Brain microvascular endothelial cell (primary cell): ENCODE results near the gene SNX21.
"Not testable (repeated sequence)": the region's sequence is repeated elsewhere in the genome, so short reads cannot be mapped to it uniquely, and the experiment has no call there.

ENCODE experiments used
- DNase-seq: peaks from one replicate; pipeline ENCODE4 v3.0.0-alpha.2; 2020
- H3K27ac ChIP-seq: fragments of 250-450 bp; sonication (Bioruptor Pico); 2 replicates; pipeline ENCODE4 v1.5.1; 2020; ENCODE audit warnings: mild to moderate bottlenecking, moderate library complexity
- H3K27me3 ChIP-seq: fragments of 250-450 bp; sonication (Bioruptor Pico); replicated peaks from 2 replicates; pipeline ENCODE4 v1.5.1; 2020; ENCODE audit warnings: mild to moderate bottlenecking
- H3K36me3 ChIP-seq: fragments of 250-450 bp; sonication (Bioruptor Pico); replicated peaks from 2 replicates; pipeline ENCODE4 v1.5.1; 2020; ENCODE audit warnings: mild to moderate bottlenecking
- H3K4me3 ChIP-seq: 2 replicates; pipeline ENCODE4 v1.5.1; 2011; ENCODE audit warnings: low read depth, mild to moderate bottlenecking, control low read depth, low read length, moderate library complexity
- CTCF ChIP-seq: IDR thresholded peaks from 2 replicates; pipeline ENCODE4 v1.5.1; 2011; ENCODE audit warnings: low read depth, mild to moderate bottlenecking, moderate library complexity, low read length, control low read depth, inconsistent platforms; ENCODE audit errors: missing control alignments
- in situ Hi-C: cut with HindIII; loops from 2 replicates; pipeline ENCODE4 v1.10.0; 2017; ENCODE audit warnings: low sequenced_read_pairs, low pct_ligation_motif_present

The SNX21 gene

DNA sequence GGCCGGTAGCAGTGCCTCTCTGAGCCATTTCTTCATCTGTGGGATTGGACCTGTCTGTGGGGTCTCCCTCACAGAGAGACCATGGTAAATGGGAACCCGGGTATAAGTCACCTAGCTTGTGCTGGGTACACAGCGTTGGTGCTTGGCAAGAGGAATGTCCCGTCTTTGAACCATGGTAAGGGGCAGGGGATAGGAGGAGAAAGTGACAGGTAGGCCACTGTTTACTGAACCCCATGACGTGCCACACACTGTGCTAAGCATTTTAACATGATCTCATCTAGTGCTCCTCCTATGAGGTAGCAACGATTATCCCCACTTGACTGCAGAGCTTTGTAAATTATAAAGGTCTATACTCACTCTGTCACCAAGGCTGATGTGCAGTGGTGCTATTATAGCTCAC, 5.9 kb upstream of the SNX21 start:
- in situ Hi-C loops = no loop called here
- no peak for DNase-seq

GRCh38 chr20:45828589-45828988, 5.0 kb upstream of the SNX21 start:
- no peak for DNase-seq
- H3K4me3 ChIP-seq = no peak overlapping the region
- H3K27me3 ChIP-seq = no peaks in the 10 kb centered on the region
- no peak overlapping the region for H3K27ac ChIP-seq
- in situ Hi-C loops = no loop called here
- no peaks in the 10 kb centered on the region for H3K36me3 ChIP-seq
- TF ChIP-seq CTCF = no peak

More for the DNA sequence above, 5.9 kb upstream of the SNX21 start:
- Histone ChIP-seq H3K27me3 (no peaks in the 10 kb centered on the region), H3K4me3 (no peak overlapping the region), H3K36me3 (no peaks in the 10 kb centered on the region), H3K27ac (no peak overlapping the region)
- TF ChIP-seq CTCF = no peak

GRCh38 chr20:45829673-45830106, 3.9 kb upstream of the SNX21 start:
- DNase-seq, H3K4me3 ChIP-seq, H3K27ac ChIP-seq, H3K36me3 ChIP-seq, in situ Hi-C loops, H3K27me3 ChIP-seq: not testable (repeated sequence)

GRCh38 chr20:45832619-45833018, 980 bp upstream of the SNX21 start:
- no peak overlapping the region for H3K27ac ChIP-seq

DNA sequence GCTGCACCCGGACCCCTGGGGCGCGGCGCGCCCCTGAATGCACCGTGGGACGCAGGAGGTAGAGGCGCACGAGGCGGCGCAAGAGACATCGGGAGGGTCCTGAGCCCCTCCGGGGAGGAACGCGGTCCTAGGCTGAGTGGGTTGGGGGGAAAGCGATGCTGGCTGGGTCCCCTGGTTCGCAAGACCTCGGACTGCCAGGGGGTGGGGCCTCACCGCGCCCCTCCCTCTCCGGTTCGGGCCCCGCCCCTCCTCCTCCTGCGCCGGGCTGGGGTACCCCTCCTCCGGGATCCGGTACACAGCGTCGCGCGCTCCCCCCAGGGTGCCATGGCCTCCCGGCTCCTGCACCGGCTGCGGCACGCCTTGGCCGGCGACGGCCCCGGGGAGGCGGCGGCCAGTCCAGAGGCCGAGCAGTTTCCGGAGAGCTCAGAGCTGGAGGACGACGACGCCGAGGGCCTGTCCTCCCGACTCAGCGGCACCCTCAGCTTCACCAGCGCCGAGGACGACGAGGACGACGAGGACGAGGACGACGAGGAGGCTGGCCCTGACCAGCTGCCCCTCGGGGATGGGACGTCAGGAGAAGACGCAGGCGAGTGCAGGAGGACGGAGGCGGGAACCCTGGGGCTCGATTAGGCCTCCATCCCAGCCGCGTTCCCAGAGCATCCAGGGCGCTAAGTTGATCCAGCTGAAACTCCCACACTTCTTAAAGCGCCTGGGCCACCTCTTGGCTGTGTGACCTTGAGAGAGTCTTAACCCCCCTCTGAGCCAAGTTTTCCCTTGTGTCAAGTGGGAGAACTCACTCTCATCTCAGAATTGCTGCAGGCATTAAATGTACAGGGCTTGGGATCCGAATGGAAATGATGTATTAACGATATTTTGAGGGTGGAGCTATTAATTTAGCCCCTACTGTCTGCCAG, 541 bp downstream of the SNX21 start:
- Histone ChIP-seq H3K4me3 (peak overlapping the region; percentile 70), H3K27ac (peak overlapping the region; percentile 45), H3K36me3 (peaks cover 5% of the 10 kb centered on the region), H3K27me3 (no peaks in the 10 kb centered on the region)
- TF ChIP-seq CTCF = no peak
- in situ Hi-C loops = no loop called here
- no peak for DNase-seq

More at GRCh38 chr20:45832619-45833018, 980 bp upstream of the SNX21 start:
- no peaks in the 10 kb centered on the region for H3K27me3 ChIP-seq
- no peak for DNase-seq
- H3K36me3 ChIP-seq = peaks cover 5% of the 10 kb centered on the region
- in situ Hi-C loops = no loop called here
- H3K4me3 ChIP-seq = no peak overlapping the region
- no peak for TF ChIP-seq CTCF

- TF ChIP-seq CTCF = no peak
- Histone ChIP-seq H3K27ac (no peak overlapping the region), H3K36me3 (peaks cover 5% of the 10 kb centered on the region), H3K4me3 (peak overlapping the region; percentile 70), H3K27me3 (no peaks in the 10 kb centered on the region)
- no peak for DNase-seq
- in situ Hi-C loops = no loop called here
Measured at GRCh38 chr20:45834797-45835161, 1.2 kb downstream of the SNX21 start.
